GM12865 (cell line): ENCODE results near the gene ODC1.

Experiments used
- DNase-seq: peaks from one replicate; pipeline ENCODE4 v3.0.0; 2010; ENCODE audit warnings: low read depth
- H3K4me3 ChIP-seq: 2 replicates; pipeline ENCODE4 v1.5.1; 2011; ENCODE audit warnings: mild to moderate bottlenecking, low read depth, low read length, control low read depth
- TF ChIP-seq, protein P1 (sequence below): IDR thresholded peaks from 2 replicates; pipeline ENCODE4 v1.5.1; 2011; ENCODE audit warnings: low read length, control low read depth, low read depth, inconsistent platforms; ENCODE audit not compliant: insufficient read depth; ENCODE audit errors: missing control alignments

ODC1 gene

DNA sequence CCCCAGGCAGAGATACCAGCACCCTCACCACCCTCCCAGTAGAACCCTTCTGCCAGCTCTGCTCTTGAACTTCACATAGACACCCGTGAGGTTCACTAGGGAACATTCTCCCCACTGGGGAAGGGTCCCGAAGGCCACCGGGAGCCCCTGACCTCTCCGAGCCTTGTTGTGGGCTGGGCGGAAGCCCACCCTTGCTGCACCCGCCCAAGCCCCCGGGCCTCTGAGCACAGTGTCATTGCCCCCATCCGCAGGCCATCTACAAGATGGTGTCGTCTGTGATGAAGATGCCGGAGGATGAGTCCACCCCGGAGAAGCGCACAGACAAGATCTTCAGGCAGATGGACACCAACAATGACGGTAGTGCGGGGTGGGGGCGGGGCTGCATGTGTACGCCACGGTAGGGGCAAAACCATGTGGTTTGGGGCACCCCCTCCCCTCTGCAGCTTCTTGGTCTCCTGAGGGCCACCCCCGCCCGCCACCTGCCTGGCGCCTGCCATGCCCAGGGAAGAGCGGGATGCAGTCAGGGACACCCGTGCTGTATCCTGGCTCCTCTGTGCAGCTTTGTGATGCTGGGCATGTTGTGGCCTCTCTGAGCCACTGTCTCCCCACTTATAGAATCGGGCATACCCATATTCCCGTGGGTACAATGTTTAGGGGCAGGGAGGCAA, 25.3 kb downstream of the ODC1 start:
- TF ChIP-seq, protein P1, sequence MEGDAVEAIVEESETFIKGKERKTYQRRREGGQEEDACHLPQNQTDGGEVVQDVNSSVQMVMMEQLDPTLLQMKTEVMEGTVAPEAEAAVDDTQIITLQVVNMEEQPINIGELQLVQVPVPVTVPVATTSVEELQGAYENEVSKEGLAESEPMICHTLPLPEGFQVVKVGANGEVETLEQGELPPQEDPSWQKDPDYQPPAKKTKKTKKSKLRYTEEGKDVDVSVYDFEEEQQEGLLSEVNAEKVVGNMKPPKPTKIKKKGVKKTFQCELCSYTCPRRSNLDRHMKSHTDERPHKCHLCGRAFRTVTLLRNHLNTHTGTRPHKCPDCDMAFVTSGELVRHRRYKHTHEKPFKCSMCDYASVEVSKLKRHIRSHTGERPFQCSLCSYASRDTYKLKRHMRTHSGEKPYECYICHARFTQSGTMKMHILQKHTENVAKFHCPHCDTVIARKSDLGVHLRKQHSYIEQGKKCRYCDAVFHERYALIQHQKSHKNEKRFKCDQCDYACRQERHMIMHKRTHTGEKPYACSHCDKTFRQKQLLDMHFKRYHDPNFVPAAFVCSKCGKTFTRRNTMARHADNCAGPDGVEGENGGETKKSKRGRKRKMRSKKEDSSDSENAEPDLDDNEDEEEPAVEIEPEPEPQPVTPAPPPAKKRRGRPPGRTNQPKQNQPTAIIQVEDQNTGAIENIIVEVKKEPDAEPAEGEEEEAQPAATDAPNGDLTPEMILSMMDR, result no peak
- no peak for DNase-seq
- H3K4me3 ChIP-seq, result no peak overlapping the region

DNA sequence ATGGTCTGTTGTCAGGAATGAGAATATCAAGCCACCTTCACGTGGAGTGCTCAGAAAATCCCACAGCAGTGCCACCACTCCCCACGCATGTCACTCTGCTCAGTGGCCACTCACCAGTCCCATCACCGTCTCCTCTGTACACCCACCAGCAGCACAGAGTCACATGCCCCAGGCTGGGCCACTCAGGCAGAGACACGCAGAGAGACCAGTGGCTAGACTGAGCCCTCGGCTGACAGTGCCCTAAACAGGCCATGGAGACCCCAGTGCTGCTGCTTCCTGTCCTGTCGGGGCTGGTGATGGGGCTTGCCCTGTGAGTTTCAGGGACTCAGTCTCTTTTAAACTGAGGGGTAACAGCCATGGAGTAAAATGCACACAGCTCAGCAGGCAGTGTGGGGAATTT, 25.9 kb downstream of the ODC1 start:
- H3K4me3 ChIP-seq, result no peak overlapping the region
- DNase-seq, result no peak
- TF ChIP-seq, protein P1, result no peak

DNA sequence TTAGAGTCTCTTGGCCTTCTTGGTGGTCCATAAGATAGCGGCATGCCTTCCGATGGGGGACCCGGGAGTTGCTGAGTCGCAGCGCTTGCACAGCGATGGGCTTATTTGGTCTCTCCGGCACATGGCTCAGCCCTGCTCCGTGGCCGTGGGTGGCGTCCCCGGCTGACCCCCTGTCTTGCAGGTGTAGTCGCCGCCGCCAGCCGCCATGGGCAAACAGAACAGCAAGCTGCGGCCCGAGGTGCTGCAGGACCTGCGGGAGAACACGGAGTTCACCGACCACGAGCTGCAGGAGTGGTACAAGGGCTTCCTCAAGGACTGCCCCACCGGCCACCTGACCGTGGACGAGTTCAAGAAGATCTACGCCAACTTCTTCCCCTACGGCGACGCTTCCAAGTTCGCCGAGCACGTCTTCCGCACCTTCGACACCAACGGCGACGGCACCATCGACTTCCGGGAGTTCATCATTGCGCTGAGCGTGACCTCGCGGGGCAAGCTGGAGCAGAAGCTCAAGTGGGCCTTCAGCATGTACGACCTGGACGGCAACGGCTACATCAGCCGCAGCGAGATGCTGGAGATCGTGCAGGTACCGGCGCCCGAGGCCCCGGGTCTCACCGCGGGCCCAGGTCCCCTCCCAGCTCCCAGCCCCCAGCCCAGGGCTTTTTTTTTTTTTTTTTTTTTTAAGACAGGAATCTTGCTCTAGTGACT, 28.4 kb downstream of the ODC1 start:
- TF ChIP-seq, protein P1, result no peak
- no peak overlapping the region for H3K4me3 ChIP-seq
- DNase-seq, result no peak

DNA sequence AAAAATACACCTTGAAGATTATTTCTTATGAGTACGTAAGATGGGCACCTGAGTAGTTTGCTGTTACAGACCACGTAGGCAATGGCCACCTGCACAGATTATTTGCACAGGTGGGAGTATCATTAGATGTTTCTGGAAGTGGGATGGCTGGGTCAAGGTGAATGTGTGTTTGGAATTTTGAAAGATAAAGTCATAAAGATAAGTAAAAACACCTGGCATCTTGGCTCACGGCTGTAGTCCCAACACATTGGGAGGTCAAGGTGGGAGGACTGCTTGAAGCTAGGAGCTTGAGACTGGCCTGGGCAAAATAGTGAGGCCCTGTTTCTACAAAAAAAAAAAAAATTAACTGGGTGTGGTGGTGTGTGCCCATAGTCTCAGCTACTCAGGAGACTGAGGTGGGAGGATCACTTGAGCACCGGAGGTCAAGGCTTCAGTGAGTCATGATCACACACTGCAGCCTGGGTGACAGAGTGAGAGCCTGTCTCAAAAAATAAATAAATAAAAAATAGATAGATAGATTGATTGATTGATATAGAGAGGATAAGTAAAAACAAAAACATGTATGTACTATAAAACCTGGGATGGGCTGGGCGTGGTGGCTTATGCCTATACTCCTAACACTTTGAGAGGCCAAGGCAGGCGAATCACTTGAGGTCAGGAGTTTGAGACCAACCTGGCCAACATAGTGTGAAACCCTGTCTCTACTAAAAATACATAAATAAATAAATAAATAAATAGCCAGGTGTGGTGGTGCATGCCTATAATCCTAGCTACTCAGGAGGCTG, 30.4 kb downstream of the ODC1 start:
- no peak overlapping the region for H3K4me3 ChIP-seq
- no peak for DNase-seq
- TF ChIP-seq, protein P1, result no peak

DNA sequence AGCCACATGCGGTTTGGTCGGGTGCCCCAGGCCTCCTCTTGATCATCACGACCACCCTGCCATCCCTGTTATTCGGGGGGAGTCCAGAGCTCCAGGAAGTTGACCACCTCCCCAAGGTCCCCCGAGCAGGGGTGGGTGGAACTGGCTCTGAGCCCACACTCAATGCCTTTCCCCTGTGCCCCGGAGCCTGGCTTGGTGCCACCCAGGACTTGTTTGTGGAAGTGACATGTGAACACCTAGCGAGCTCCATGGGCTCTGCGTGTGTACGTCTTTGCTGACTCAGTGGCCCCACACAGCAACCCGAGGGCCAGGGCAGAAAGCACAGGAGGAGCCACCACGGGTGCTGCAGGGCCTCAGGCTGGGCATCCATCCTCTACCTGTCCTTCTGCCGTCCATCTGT, 32.5 kb downstream of the ODC1 start:
- DNase-seq, result no peak
- TF ChIP-seq, protein P1, result no peak
- H3K4me3 ChIP-seq, result no peak overlapping the region

DNA sequence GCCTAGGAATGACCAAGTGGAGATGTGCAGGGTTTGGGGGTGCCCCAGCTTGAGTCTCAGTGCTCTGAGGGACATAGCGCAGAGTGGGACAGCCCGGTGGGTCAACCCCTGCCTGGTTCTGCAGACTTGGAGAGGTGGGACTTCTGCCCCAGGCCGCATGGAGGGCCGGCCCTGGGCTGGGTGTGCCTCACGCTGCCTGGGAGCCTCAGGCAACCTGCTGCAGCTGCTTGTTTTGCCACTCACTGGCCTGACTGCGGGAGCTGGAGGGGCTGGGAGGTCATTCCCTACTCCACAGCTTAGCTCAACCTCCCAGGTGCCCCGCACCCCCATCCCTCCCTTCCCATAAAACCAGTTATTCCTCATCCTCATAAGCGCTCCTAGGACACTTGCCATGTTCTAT, 33.1 kb downstream of the ODC1 start:
- TF ChIP-seq, protein P1, result no peak
- H3K4me3 ChIP-seq, result no peak overlapping the region
- no peak for DNase-seq

GRCh38 chr2:10414591-10414990, 33.5 kb downstream of the ODC1 start:
- TF ChIP-seq, protein P1, result no peak
- no peak overlapping the region for H3K4me3 ChIP-seq
- no peak for DNase-seq
